Epithelial cell of proximal tubule (primary cell): ENCODE data around the gene BEND7. TPM values are rescaled to one million over a fixed set of nuclear protein-coding genes. Genes with fewer than 3 reads are reported as not detected.

Experiments used
- DNase-seq: peaks from one replicate; pipeline ENCODE4 v3.0.0-alpha.2; 2011; ENCODE audit warnings: low read depth
- H3K4me3 ChIP-seq: 2 replicates; pipeline ENCODE4 v1.5.1; 2011; ENCODE audit warnings: low read depth, mild to moderate bottlenecking, low read length
- CTCF ChIP-seq: conservative IDR thresholded peaks from 2 replicates; pipeline ENCODE4 v1.5.1; 2012; ENCODE audit warnings: low read depth, mild to moderate bottlenecking, low read length
- total RNA-seq: library from RNA; depleted of rRNA; stranded (reverse); fragments of >200 nt; gene quantifications from 2 replicates; pipeline ENCODE4 v1.2.3, GENCODE V29; 2015

Gene BEND7
- total RNA-seq, 1 donor from 2014 or later, result 41.4 TPM

- no peak overlapping the region for H3K4me3 ChIP-seq
- TF ChIP-seq CTCF, result no peak
- no peak for DNase-seq
Measured at GRCh38 chr10:13535346-13535745, 6.5 kb upstream of the BEND7 start.

- H3K4me3 ChIP-seq, result peak overlapping the region; percentile 62
Measured at GRCh38 chr10:13529714-13529973, 830 bp upstream of the BEND7 start.

GRCh38 chr10:13528123-13528874, 515 bp downstream of the BEND7 start:
- no peak for DNase-seq
- TF ChIP-seq CTCF, result no peak
- H3K4me3 ChIP-seq, result peak overlapping the region; percentile 66

More at GRCh38 chr10:13529714-13529973, 830 bp upstream of the BEND7 start:
- DNase-seq, result no peak
- TF ChIP-seq CTCF, result no peak

- no peak for DNase-seq
- no peak for TF ChIP-seq CTCF
- peak overlapping the region; percentile 66 for H3K4me3 ChIP-seq
Measured at GRCh38 chr10:13527864-13528122, 1.0 kb downstream of the BEND7 start.

- no peak for TF ChIP-seq CTCF
- H3K4me3 ChIP-seq, result peak overlapping the region; percentile 66
- DNase-seq, result peak; percentile 87
Measured at GRCh38 chr10:13526948-13527863, 1.6 kb downstream of the BEND7 start.

GRCh38 chr10:13525663-13526062, 3.2 kb downstream of the BEND7 start:
- TF ChIP-seq CTCF, result no peak
- no peak for DNase-seq
- H3K4me3 ChIP-seq, result no peak overlapping the region

GRCh38 chr10:13521026-13521425, 7.8 kb downstream of the BEND7 start:
- TF ChIP-seq CTCF, result no peak
- DNase-seq, result no peak

More at GRCh38 chr10:13521026-13521425, 7.8 kb downstream of the BEND7 start:
- no peak overlapping the region for H3K4me3 ChIP-seq
